ENCODE data around the gene HERC6. TPM values are rescaled to one million over a fixed set of nuclear protein-coding genes. Genes with fewer than 3 reads are reported as not detected.

The HERC6 gene
- total RNA-seq, 2 experiments from 2014 or later: 12.4 to 12.5 TPM

DNA sequence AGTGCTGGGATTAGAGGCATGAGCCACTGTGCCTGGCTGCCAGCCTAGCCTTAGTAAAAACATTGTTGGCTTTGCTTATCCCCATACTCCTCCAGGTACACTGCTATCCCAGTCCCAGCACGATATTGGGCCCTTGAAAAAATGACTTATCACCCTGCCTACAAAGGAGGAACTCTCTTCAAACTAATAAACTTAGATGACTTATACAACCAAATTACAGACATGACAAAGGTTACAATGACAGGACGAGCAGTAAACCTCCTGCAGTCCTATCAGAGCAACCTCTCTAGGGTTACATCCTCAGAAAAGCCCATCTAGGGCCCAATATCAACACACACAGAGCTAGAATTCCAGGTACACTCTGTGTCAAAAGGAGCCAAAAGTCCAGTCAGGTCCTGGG is 72.6 kb downstream of the HERC6 start:
- CTCF ChIA-PET: interaction anchor here (1.0 kb wide), 1 partner anchor 73 kb away, joined by 3 read pairs; the partner anchor contains the start of gene HERC6
- Mint-ChIP-seq H3K9me3 (no peaks in the 10 kb centered on the region), H3K27ac (no peak overlapping the region), H3K4me3 (no peak overlapping the region), H3K4me1 (ENCODE audit: low read depth) (peaks cover 4% of the 10 kb centered on the region), H3K27me3 (no peaks in the 10 kb centered on the region), H3K36me3 (no peaks in the 10 kb centered on the region)
- intact Hi-C loops (cut with micrococcal nuclease): loop anchor here (10.0 kb wide), 1 partner anchor 844 kb away; no protein-coding TSS in a partner anchor
- POLR2A ChIA-PET: no interaction called here
- no peak for DNase-seq

DNA sequence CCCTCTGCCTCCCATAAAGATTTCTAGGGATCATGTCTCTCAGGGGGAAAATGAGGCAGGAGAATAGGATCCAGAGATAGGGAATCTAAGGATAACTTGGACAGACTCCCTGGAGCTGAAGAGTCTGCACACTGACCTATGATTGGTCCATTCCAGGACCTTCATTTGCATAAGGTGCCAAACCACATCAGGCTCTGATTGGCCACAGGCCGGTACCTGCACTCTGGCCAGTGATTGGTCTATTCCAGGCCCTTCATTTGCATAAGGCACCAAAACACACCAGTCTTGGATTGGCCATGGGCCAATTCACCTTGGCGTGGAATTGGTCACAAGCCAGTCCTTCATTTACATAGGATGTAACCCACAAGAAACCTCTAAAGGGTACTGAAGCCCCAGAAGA is 74.3 kb downstream of the HERC6 start:
- ChIA-PET POLR2A (no interaction called here), CTCF (interaction anchor here (0.7 kb wide), 1 partner anchor 50 kb away, joined by 3 read pairs; no protein-coding TSS in a partner anchor)
- Mint-ChIP-seq H3K4me1 (ENCODE audit: low read depth) (peaks cover 6% of the 10 kb centered on the region), H3K4me3 (no peak overlapping the region), H3K27ac (no peak overlapping the region), H3K27me3 (peaks cover 1% of the 10 kb centered on the region), H3K36me3 (peaks cover 3% of the 10 kb centered on the region), H3K9me3 (no peaks in the 10 kb centered on the region)
- DNase-seq: no peak
- intact Hi-C loops (cut with micrococcal nuclease): loop anchor here (10.0 kb wide), 1 partner anchor 842 kb away; no protein-coding TSS in a partner anchor

DNA sequence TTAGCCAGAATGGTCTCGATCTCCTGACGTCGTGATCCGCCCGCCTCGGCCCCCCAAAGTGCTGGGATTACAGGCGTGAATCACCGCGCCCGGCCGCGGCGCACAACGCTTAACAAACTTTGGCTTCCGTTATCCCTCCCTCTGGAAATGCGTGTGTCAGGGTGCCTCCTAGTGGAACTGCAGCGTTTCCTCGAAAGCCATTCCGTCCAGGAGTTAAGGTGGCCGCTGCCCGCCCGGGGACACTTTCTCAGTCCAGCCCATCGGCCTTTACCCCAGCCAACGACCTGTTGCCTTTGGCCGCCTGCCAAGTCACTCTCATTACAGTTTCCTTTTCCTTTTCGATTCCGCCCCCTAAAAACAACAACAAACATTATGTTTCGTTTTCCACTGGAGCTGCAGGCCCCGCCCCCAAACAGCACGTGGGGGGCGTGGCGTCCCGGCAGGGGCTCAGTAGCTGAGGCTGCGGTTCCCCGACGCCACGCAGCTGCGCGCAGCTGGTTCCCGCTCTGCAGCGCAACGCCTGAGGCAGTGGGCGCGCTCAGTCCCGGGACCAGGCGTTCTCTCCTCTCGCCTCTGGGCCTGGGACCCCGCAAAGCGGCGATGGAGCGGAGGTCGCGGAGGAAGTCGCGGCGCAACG is 78.1 kb downstream of the HERC6 start, which contains the start of gene HERC5:
HERC5 (plus strand) TSS at position 450 of the 637 bp plus-strand sequence; CDS start at position 601, 151 bp downstream.
- ChIA-PET POLR2A (interaction anchor here (0.6 to 2.3 kb wide), 9 partner anchors 19 to 173 kb away, joined by 3 to 33 read pairs (median 4); partner anchors contain the start of genes HERC3, HERC6, PPM1K and PYURF), CTCF (interaction anchor here (1.0 to 1.9 kb wide), 4 partner anchors 78 to 238 kb away, joined by 4 to 21 read pairs (median 6); partner anchors contain the start of genes HERC6 and PPM1K)
- H3K27ac Mint-ChIP-seq: peak within 1 kb of the TSS; percentile 97
- intact Hi-C loops (cut with micrococcal nuclease): loop anchor here (1.0 to 10.0 kb wide), 9 partner anchors 33 to 838 kb away; partner anchors contain the start of genes HERC3, HERC6, PPM1K and PYURF
- DNase-seq: peak; percentile 94
- no peaks in the 10 kb centered on the region for H3K9me3 Mint-ChIP-seq
- H3K4me3 Mint-ChIP-seq: peak within 1 kb of the TSS; percentile 100
- H3K36me3 Mint-ChIP-seq: peaks cover 7% of the 10 kb centered on the region
- H3K4me1 Mint-ChIP-seq (ENCODE audit: low read depth): peaks cover 12% of the 10 kb centered on the region
- H3K27me3 Mint-ChIP-seq: peaks cover 3% of the 10 kb centered on the region

DNA sequence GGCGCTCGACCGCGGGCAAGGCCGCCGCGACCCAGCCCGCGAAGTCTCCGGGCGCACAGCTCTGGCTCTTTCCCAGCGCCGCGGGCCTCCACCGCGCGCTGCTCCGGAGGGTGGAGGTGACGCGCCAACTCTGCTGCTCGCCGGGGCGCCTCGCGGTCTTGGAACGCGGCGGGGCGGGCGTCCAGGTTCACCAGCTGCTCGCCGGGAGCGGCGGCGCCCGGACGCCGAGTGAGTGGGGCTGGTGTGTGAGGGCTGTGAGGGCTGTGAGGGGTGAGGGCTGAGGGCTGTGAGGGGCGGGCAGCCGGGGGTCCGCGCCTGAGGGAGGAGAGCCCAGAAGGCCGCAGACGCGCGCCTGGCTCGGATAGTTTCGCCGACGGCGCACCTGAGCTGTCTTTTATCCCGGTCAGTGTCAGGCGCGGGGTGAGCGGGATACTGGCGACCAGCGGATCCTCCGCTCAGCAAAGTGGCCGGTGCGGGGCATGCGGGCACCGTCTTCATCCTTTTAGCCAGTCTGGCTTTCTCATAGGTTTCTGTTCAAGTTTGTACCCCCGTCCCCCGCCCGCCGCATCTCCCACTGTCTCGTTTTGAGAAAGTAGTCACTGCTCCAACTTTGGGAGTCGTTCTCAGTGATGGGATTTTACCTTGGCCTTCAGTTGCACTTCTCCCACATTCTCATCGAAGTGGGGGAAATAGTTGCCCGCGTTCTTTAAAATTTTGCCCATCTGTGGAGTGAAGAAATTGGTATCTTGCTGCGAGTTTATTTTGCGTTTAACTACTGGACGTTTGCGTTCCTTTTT is 78.9 kb downstream of the HERC6 start:
- DNase-seq: peak; percentile 51
- H3K27ac Mint-ChIP-seq: peak overlapping the region; percentile 97
- peaks cover 13% of the 10 kb centered on the region for H3K36me3 Mint-ChIP-seq
- H3K4me1 Mint-ChIP-seq (ENCODE audit: low read depth): peaks cover 12% of the 10 kb centered on the region
- peaks cover 3% of the 10 kb centered on the region for H3K27me3 Mint-ChIP-seq
- no peaks in the 10 kb centered on the region for H3K9me3 Mint-ChIP-seq
- intact Hi-C loops (cut with micrococcal nuclease): loop anchor here (1.0 to 10.0 kb wide), 7 partner anchors 32 to 837 kb away; partner anchors contain the start of genes HERC3 and PPM1K
- CTCF ChIA-PET: interaction anchor here (1.0 to 1.9 kb wide), 4 partner anchors 79 to 238 kb away, joined by 4 to 21 read pairs (median 6); partner anchors contain the start of genes HERC6 and PPM1K
- H3K4me3 Mint-ChIP-seq: peak overlapping the region; percentile 100
- POLR2A ChIA-PET: interaction anchor here (0.7 to 2.3 kb wide), 8 partner anchors 18 to 173 kb away, joined by 3 to 33 read pairs (median 4); partner anchors contain the start of genes HERC3, HERC6, PPM1K and PYURF

DNA sequence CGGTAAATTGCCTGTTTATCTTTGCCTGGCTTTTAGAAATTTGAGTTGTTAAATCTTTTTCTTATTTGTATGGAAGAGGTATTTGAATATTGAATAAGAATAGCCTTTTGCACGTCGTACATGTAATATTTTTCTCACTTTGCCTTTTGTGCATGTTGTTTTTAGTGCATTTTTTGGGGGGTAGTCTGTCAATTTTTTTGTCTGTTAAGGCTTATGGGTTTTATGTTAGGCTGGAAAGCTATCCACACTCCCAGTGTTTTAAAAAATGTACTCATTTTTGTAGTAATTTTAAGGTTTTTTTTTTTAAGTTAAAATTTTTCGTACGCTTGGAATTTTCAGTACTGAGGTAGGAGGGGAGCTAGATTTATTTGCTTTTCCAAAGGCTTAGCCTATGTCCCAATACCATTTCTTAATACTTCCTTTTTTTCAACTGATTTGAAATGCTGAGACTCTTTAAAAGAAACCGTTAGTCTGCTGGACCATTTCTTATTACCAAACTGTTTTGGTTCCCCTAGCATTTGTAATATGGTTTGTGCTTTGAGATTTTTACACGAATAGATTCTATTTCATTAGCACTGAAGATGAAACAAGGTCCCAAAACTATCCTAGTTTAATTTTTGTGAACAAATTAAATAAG is 79.6 kb downstream of the HERC6 start:
- no peaks in the 10 kb centered on the region for H3K9me3 Mint-ChIP-seq
- peak overlapping the region; percentile 100 for H3K4me3 Mint-ChIP-seq
- CTCF ChIA-PET: interaction anchor here (1.6 kb wide), 1 partner anchor 175 kb away, joined by 8 read pairs; the partner anchor contains the start of gene PPM1K
- intact Hi-C loops (cut with micrococcal nuclease): loop anchor here (5.0 to 10.0 kb wide), 2 partner anchors 134 to 837 kb away; partner anchors contain the start of gene HERC3
- H3K27me3 Mint-ChIP-seq: peaks cover 3% of the 10 kb centered on the region
- DNase-seq: no peak
- POLR2A ChIA-PET: interaction anchor here (2.1 to 2.3 kb wide), 2 partner anchors 80 to 174 kb away, joined by 8 to 33 read pairs; partner anchors contain the start of genes HERC6 and PPM1K
- H3K4me1 Mint-ChIP-seq (ENCODE audit: low read depth): peaks cover 12% of the 10 kb centered on the region
- H3K27ac Mint-ChIP-seq: peak overlapping the region; percentile 60
- peaks cover 13% of the 10 kb centered on the region for H3K36me3 Mint-ChIP-seq

DNA sequence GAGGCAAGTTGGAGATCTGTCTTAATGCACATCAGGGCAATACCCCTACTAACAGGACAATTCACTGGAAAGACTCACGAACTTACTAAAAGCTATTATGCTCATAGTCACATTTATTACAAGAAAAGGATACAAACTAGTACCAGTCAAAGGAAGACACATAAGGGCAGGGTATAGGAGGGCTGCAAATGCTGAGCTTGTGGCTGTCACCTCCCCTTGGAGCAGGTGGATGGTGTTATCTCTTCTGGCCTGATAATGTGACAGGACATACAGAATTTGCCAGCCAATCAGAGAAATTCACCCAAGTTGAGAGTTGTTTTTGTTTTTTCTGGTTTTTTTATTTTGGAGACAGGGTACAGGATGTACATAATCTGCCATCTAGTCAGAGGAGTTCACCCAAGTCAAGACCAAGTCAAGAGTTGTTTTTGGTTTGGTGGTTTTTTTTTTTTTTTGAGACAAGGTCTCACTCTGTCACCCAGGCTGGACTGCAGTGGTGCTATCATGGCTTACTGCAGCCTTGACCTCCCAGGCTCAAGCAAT is 87.1 kb downstream of the HERC6 start:
- no peak overlapping the region for H3K4me3 Mint-ChIP-seq
- no peak overlapping the region for H3K27ac Mint-ChIP-seq
- intact Hi-C loops (cut with micrococcal nuclease): no loop called here

DNA sequence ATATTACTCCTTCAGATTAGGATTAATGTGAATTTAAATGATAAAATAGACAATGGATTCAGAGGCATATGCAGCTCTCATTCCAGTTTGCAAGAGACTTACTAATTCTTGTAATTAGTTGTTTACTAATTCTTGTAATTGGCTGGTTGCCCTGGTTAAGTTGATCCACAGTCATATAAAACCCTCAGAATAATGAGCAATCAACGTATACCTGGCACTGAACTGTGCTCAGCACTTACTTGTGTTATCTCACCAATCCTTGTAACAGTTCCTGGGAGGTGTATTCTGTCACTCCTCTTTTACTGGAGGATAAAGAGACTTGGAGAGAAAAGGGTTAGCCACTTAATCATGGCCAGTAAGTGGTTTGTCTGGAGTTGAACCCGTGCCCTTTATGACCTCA is 88.7 kb downstream of the HERC6 start:
- ChIA-PET CTCF (interaction anchor here (0.8 to 1.6 kb wide), 3 partner anchors 33 to 97 kb away, joined by 3 to 4 read pairs (median 3); partner anchors contain the start of gene HERC6), POLR2A (no interaction called here)
- H3K27me3 Mint-ChIP-seq: no peaks in the 10 kb centered on the region
- H3K4me3 Mint-ChIP-seq: no peak overlapping the region
- no peak for DNase-seq
- peaks cover 34% of the 10 kb centered on the region for H3K36me3 Mint-ChIP-seq
- intact Hi-C loops (cut with micrococcal nuclease): no loop called here
- peaks cover 13% of the 10 kb centered on the region for H3K4me1 Mint-ChIP-seq (ENCODE audit: low read depth)
- no peaks in the 10 kb centered on the region for H3K9me3 Mint-ChIP-seq
- no peak overlapping the region for H3K27ac Mint-ChIP-seq

More for the DNA sequence above, 87.1 kb downstream of the HERC6 start:
- CTCF ChIA-PET: no interaction called here
- DNase-seq: no peak
- Mint-ChIP-seq H3K36me3 (peaks cover 35% of the 10 kb centered on the region), H3K27me3 (no peaks in the 10 kb centered on the region), H3K4me1 (ENCODE audit: low read depth) (peaks cover 13% of the 10 kb centered on the region), H3K9me3 (no peaks in the 10 kb centered on the region)
- POLR2A ChIA-PET: no interaction called here

DNA sequence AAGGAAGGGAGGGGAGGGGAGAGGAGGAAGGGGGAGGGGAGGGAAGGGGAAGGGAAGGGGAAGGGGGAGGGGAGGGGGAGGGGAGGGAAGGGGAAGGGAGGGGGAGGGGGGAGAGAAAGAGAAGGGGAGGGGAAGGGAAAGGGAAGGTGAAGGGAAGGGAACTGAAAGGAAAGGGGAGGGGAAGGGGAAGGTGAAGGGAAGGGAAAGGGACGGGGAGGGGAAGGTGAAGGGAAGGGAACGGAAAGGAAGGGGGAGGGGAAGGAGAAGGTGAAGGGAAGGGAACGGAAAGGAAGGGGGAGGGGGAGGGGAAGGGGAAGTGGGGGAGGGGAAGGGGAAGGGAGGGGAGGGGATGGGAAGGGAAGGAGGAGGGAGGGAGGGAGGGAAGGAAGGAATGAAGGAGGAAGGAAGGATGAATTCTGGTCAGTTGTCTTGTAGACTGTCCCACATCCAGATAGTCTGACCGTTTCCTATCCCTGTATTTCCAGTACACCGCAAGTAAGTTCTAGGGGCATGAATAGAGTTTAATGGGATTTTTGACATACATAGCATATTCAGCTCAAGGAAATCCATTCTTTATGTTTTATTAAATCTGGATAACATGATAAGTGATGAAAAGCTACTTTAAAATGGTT is 98.7 kb downstream of the HERC6 start:
- intact Hi-C loops (cut with micrococcal nuclease): no loop called here
- Mint-ChIP-seq H3K4me3 (no peak overlapping the region), H3K4me1 (ENCODE audit: low read depth) (no peaks in the 10 kb centered on the region), H3K27ac (no peak overlapping the region), H3K36me3 (peaks cover 24% of the 10 kb centered on the region), H3K27me3 (no peaks in the 10 kb centered on the region), H3K9me3 (no peaks in the 10 kb centered on the region)
- no peak for DNase-seq
- CTCF ChIA-PET: interaction anchor here (0.6 to 0.7 kb wide), 2 partner anchors 40 to 85 kb away, joined by 3 to 4 read pairs; no protein-coding TSS in a partner anchor
- POLR2A ChIA-PET: no interaction called here

DNA sequence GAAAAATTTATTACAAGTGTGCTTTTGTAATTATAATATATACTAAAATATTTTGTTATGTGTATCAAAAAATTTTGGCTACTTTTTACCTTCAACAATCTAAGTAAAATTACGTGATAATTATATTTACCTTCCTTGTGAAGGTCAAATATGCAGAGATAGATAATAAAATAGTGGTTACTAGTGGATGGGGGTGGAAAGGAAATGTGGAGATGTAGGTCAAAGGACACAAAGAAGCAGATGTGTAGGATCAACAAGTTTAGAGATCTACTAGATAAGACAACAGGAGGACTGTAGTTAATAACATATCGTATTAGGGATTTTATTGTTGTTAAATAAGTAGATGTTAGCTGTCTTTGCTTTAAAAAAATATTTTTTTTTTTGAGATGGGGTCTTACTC is 99.6 kb downstream of the HERC6 start:
- CTCF ChIA-PET: no interaction called here
- Mint-ChIP-seq H3K4me3 (no peak overlapping the region), H3K27ac (no peak overlapping the region), H3K4me1 (ENCODE audit: low read depth) (no peaks in the 10 kb centered on the region), H3K27me3 (no peaks in the 10 kb centered on the region), H3K36me3 (peaks cover 20% of the 10 kb centered on the region), H3K9me3 (no peaks in the 10 kb centered on the region)
- no peak for DNase-seq
- intact Hi-C loops (cut with micrococcal nuclease): no loop called here
- POLR2A ChIA-PET: no interaction called here

DNA sequence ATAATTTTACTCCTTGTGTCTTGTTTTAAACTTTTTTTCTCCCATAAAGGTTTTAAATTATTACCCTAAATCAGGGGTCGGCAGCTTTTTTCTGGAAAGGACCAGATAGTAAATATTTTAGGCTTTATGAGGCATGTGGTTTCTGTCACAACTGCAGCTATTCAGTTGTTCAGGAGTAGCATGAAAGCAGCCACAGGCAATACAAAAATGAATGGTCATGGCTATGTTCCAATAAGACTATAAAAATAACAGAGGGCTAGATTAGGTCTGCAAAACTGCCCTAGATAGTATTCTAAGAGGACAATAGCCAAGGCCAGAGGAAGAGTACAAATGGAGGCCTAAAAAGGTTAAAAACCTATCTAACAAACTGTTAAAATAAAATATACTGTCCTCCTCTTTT is 102.9 kb downstream of the HERC6 start:
- H3K4me1 Mint-ChIP-seq (ENCODE audit: low read depth): no peaks in the 10 kb centered on the region
- no peak overlapping the region for H3K4me3 Mint-ChIP-seq
- no peak overlapping the region for H3K27ac Mint-ChIP-seq
- H3K27me3 Mint-ChIP-seq: no peaks in the 10 kb centered on the region
- no peak for DNase-seq
- ChIA-PET POLR2A (no interaction called here), CTCF (no interaction called here)
- H3K9me3 Mint-ChIP-seq: no peaks in the 10 kb centered on the region
- H3K36me3 Mint-ChIP-seq: peaks cover 6% of the 10 kb centered on the region
- intact Hi-C loops (cut with micrococcal nuclease): no loop called here
